ENCODE results near the gene TBC1D5.

DNA sequence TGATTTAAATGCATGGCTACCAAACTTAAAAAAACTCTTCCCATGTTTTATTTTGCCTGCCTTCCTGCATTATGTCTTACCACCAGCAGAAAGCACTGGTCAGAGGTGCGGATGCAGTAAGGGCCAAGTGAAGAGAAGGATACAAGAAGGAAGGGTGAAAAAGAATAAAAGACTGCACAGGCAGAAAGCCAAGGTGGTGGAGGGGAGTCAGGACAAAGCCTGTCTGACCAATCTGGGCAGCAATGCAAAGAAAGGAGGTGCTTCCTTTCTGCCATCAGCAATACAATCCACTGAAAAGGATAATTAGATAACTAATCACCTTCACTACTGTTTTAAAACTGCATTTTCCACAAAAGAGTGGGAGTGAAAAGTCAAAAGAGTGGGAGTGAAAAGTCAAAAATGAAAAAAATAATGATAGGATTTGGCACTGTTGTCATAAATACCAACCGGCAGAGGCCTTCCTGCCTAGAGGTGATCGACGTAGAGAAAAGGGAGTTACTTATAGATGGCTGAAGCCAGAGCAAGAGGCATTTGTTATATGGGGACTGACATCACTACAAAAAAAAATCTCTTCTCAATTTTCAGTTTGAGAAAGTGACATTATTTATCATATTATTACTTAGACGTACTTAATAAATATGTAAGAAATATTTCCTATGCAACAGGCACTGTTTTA, 385.3 kb downstream of the TBC1D5 start:
- no peak for TF ChIP-seq CTCF (conservative IDR thresholded peaks at IDR 0.05)
- no peak for TF ChIP-seq ZFX (IDR thresholded peaks at IDR 0.05)
